AG09319 (cell line): Measurements from ENCODE around the gene TMEM132C.

Source experiments
- DNase-seq: peaks from one replicate; pipeline ENCODE4 v3.0.0-alpha.2; 2010; ENCODE audit warnings: low read depth; ENCODE audit errors: extremely low read depth
- CTCF ChIP-seq: IDR thresholded peaks from 2 replicates; pipeline ENCODE4 v1.5.1; 2011; ENCODE audit warnings: low read depth, mild to moderate bottlenecking, inconsistent platforms, low read length, moderate library complexity

Gene TMEM132C

GRCh38 chr12:128314611-128315010, 47.6 kb downstream of the TMEM132C start:
- DNase-seq = no peak
- no peak for TF ChIP-seq CTCF

GRCh38 chr12:128316078-128316477, 49.1 kb downstream of the TMEM132C start:
- no peak for DNase-seq
- TF ChIP-seq CTCF = no peak

GRCh38 chr12:128316973-128317526, 50.1 kb downstream of the TMEM132C start:
- no peak for DNase-seq
- no peak for TF ChIP-seq CTCF

GRCh38 chr12:128318341-128318740, 51.4 kb downstream of the TMEM132C start:
- no peak for TF ChIP-seq CTCF
- DNase-seq = no peak

- no peak for DNase-seq
Measured at GRCh38 chr12:128318946-128319345, 52.0 kb downstream of the TMEM132C start.

GRCh38 chr12:128322341-128322740, 55.4 kb downstream of the TMEM132C start:
- TF ChIP-seq CTCF = no peak
- DNase-seq = no peak

More at GRCh38 chr12:128318946-128319345, 52.0 kb downstream of the TMEM132C start:
- TF ChIP-seq CTCF = no peak

- no peak for TF ChIP-seq CTCF
- DNase-seq = no peak
Measured at GRCh38 chr12:128323145-128323920, 56.4 kb downstream of the TMEM132C start.
